Subcutaneous abdominal adipose tissue (tissue), 5 donors: ENCODE data around the gene PTDSS2.

ENCODE experiments used
- H3K27ac ChIP-seq: one replicate; pipeline ENCODE4 v1.7.0; 2013; ENCODE audit warnings: low read depth, mild to moderate bottlenecking, inconsistent platforms, low read length, moderate library complexity
- H3K27me3 ChIP-seq, 5 donors: one replicate each; pipeline ENCODE4 v1.7.0; 2013; ENCODE audit warnings: low read length in 5 of 5, inconsistent platforms in 1 of 5; ENCODE audit not compliant: control insufficient read depth in 5 of 5, insufficient read depth in 4 of 5
- H3K36me3 ChIP-seq, 5 donors: one replicate each; pipeline ENCODE4 v1.7.0; 2013; ENCODE audit warnings: low read length in 5 of 5; ENCODE audit not compliant: control insufficient read depth in 5 of 5, insufficient read depth in 5 of 5
- H3K4me1 ChIP-seq, 5 donors: one replicate each; pipeline ENCODE4 v1.7.0; 2013; ENCODE audit warnings: low read length in 5 of 5, mild to moderate bottlenecking in 3 of 5, moderate library complexity in 1 of 5; ENCODE audit not compliant: control insufficient read depth in 5 of 5, insufficient read depth in 5 of 5
- H3K4me3 ChIP-seq, 5 donors: one replicate each; pipeline ENCODE4 v1.7.0; 2013; ENCODE audit warnings: low read length in 5 of 5, low read depth in 1 of 5
- H3K9ac ChIP-seq, 5 donors: one replicate each; pipeline ENCODE4 v1.7.0; 2013; ENCODE audit warnings: low read length in 5 of 5, mild to moderate bottlenecking in 4 of 5, moderate library complexity in 3 of 5
- H3K9me3 ChIP-seq, 5 donors: one replicate each; pipeline ENCODE4 v1.7.0; 2013; ENCODE audit warnings: low read length in 5 of 5; ENCODE audit not compliant: control insufficient read depth in 5 of 5
- donor health status: healthy.
- donor health status: healthy.
- donor health status: healthy.
- donor health status: healthy.
- donor health status: healthy.

Gene PTDSS2

GRCh38 chr11:497565-498296 is 47.7 kb downstream of the PTDSS2 start:
- Histone ChIP-seq H3K27me3 (no peaks in the 10 kb centered on the region), H3K4me1 (peaks cover 2 to 12% (median 7%) of the 10 kb centered on the region in 5 donors), H3K4me3 (no peak overlapping the region), H3K9ac (no peak overlapping the region), H3K36me3 (peaks cover 0 to 93% (median 79%) of the 10 kb centered on the region in 5 donors), H3K9me3 (no peaks in the 10 kb centered on the region), H3K27ac (no peak overlapping the region)

GRCh38 chr11:498297-499181 is 48.5 kb downstream of the PTDSS2 start:
- no peak overlapping the region for H3K9ac ChIP-seq
- no peak overlapping the region for H3K4me3 ChIP-seq
- no peak overlapping the region for H3K27ac ChIP-seq
- peaks cover 0 to 85% (median 75%) of the 10 kb centered on the region in 5 donors for H3K36me3 ChIP-seq
- no peaks in the 10 kb centered on the region for H3K9me3 ChIP-seq
- peaks cover 2 to 19% (median 15%) of the 10 kb centered on the region in 5 donors for H3K4me1 ChIP-seq
- H3K27me3 ChIP-seq: no peaks in the 10 kb centered on the region

GRCh38 chr11:499201-500076 is 49.4 kb downstream of the PTDSS2 start:
- Histone ChIP-seq H3K36me3 (peaks cover 0 to 77% (median 68%) of the 10 kb centered on the region in 5 donors), H3K4me1 (peaks cover 2 to 28% (median 23%) of the 10 kb centered on the region in 5 donors), H3K27me3 (no peaks in the 10 kb centered on the region), H3K9me3 (no peaks in the 10 kb centered on the region), H3K27ac (no peak overlapping the region), H3K4me3 (no peak overlapping the region), H3K9ac (no peak overlapping the region)

- no peak overlapping the region for H3K4me3 ChIP-seq
- no peak overlapping the region for H3K9ac ChIP-seq
- no peak overlapping the region for H3K27ac ChIP-seq
- H3K9me3 ChIP-seq: no peaks in the 10 kb centered on the region
- no peaks in the 10 kb centered on the region for H3K27me3 ChIP-seq
- H3K4me1 ChIP-seq: peaks cover 7 to 45% (median 40%) of the 10 kb centered on the region in 5 donors
- H3K36me3 ChIP-seq: peaks cover 0 to 60% (median 54%) of the 10 kb centered on the region in 5 donors
Observed at GRCh38 chr11:501001-501682, 51.1 kb downstream of the PTDSS2 start.

GRCh38 chr11:501683-502287 is 51.7 kb downstream of the PTDSS2 start:
- Histone ChIP-seq H3K4me3 (no peak overlapping the region), H3K9me3 (no peaks in the 10 kb centered on the region), H3K36me3 (peaks cover 0 to 54% (median 52%) of the 10 kb centered on the region in 5 donors), H3K27ac (no peak overlapping the region), H3K27me3 (no peaks in the 10 kb centered on the region), H3K9ac (no peak overlapping the region), H3K4me1 (peaks cover 7 to 46% (median 43%) of the 10 kb centered on the region in 5 donors)

GRCh38 chr11:502288-503178 is 52.5 kb downstream of the PTDSS2 start:
- H3K4me3 ChIP-seq: peak overlapping the region in 2 of 5 donors; percentile 10 to 22
- no peak overlapping the region for H3K27ac ChIP-seq
- H3K36me3 ChIP-seq: peaks cover 0 to 47% (median 44%) of the 10 kb centered on the region in 5 donors
- no peak overlapping the region for H3K9ac ChIP-seq
- H3K9me3 ChIP-seq: no peaks in the 10 kb centered on the region
- H3K4me1 ChIP-seq: peaks cover 7 to 49% (median 44%) of the 10 kb centered on the region in 5 donors
- no peaks in the 10 kb centered on the region for H3K27me3 ChIP-seq

GRCh38 chr11:503179-503981 is 53.3 kb downstream of the PTDSS2 start:
- no peaks in the 10 kb centered on the region for H3K27me3 ChIP-seq
- H3K9me3 ChIP-seq: no peaks in the 10 kb centered on the region
- peak overlapping the region; percentile 99 for H3K27ac ChIP-seq
- peak overlapping the region; percentile 60 to 86 (median 72) for H3K4me3 ChIP-seq
- peaks cover 5 to 56% (median 51%) of the 10 kb centered on the region in 5 donors for H3K4me1 ChIP-seq
- H3K36me3 ChIP-seq: peaks cover 0 to 39% (median 36%) of the 10 kb centered on the region in 5 donors
- H3K9ac ChIP-seq: peak overlapping the region; percentile 60 to 80 (median 73)
